NCI-H524 treated with DMSO at 0.1 percent for 48 hours (cell line): ENCODE results near the gene RAD54L2.
"Not testable (repeated sequence)": the region's sequence is repeated elsewhere in the genome, so short reads cannot be mapped to it uniquely, and the experiment has no call there.

Experiments used
- DNase-seq: peaks from one replicate; lab custom pipeline; 2025; lab: John Stamatoyannopoulos, UW

RAD54L2 gene

GRCh38 chr3:51538459-51539290 is at the start of gene RAD54L2:
TSS of gene RAD54L2 (plus strand) at chr3:51538719. CDS start at chr3:51590421, 51,702 bp downstream.
- peak; percentile 27 for DNase-seq

DNA sequence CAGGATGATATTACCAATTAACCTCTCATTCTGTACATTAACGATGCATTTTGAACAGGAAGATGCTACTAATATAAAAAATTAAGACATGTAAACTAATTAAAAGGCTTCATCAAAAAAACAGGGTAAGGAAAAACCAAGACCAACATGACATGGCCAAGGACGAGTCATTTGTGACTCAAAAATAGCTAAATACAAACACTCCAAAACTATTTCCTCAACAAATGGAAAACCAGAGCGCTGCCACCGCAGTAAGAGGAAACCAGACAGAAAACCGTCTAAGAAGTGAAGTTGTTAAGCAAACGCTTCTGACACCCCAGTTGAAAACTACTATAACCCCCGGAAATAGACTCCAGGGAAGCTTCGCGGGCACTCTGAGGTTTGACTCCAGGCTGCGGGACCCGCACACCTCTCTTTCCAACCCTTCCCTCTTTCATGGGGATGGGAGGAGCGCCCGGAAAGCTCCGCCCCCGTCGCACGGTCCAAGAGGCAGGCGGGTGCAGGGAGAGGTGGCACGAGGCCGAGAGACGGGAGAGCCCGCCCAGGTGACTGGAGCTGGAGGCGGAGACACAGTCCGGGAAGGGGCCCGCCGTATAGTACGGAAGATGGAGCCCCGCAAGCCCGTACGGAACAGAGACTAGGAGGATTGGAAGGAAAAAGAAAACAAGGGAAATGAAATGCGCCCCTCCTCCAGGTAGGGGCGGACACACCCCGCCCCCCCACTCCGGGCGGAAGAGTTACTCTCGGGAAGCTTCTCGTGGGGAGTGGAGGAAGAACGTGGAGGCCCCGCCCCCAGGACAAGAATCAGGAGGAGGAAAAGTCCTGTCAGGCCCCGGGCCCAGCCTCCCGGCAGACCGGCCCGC is 39.4 kb upstream of the RAD54L2 start:
- DNase-seq, result peak; percentile 42

- DNase-seq, result no peak
These were observed 37.8 kb upstream of the RAD54L2 start for GRCh38 chr3:51500632-51501131.

DNA sequence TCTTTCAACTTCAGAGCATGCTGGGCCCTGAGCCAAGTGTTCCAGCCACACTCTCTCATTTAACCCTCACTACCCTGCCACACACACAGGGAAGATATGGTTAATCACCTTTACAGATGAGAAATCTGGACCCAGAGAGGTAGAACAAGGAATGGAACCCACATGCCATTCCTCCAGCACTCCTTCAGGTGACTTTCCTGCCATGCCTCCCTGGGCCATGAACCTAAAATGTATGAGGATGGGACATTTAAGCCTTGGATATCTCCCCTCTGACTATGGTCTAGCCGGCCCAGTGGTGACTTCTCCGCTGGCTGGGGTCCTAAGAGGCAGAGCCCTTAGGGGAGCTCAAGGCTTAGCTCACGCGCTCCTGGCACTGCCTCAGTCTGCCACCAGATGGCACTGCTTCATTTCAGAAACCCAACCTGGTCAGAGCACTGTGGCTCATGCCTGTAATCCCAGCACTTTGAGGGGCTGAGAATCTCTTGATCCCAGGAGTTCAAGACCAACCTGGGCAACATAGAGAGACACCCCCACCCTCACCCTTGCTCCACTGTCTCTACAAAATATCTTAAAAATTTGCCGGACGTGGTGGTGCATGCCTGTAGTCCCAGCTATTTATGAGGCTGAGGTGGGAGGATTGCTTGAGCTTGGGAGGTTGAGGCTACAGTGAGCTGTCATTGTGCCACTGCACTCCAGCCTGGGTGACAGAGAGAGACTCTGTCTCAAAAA is 36.5 kb upstream of the RAD54L2 start:
- DNase-seq, result no peak

- DNase-seq, result no peak
These were observed 36.0 kb upstream of the RAD54L2 start for GRCh38 chr3:51502562-51502910.

GRCh38 chr3:51503007-51503406 is 35.5 kb upstream of the RAD54L2 start:
- DNase-seq, result no peak

DNA sequence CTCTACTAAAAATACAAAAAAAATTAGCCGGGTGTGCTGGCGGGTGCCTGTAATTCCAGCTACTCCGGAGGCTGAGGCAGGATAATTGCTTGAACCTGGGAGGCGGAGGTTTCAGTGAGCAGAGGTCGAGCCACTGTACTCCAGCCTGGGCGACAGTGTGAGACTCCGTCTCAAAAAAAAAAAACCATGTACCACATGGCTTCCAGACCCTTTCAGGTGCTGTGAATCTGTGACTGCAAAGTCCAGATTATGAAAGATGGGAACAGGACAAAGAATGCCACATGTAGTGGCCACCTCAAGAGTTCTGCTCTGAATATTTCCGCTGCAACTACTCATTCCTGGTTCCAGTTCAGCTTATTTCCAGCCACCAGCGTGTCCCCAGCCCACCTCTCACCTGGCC is 30.3 kb upstream of the RAD54L2 start:
- no peak for DNase-seq

- DNase-seq, result no peak
These were observed 27.5 kb upstream of the RAD54L2 start for GRCh38 chr3:51510996-51511395.

GRCh38 chr3:51514210-51514609 is 24.3 kb upstream of the RAD54L2 start:
- no peak for DNase-seq

GRCh38 chr3:51519848-51520247 is 18.7 kb upstream of the RAD54L2 start:
- no peak for DNase-seq

DNA sequence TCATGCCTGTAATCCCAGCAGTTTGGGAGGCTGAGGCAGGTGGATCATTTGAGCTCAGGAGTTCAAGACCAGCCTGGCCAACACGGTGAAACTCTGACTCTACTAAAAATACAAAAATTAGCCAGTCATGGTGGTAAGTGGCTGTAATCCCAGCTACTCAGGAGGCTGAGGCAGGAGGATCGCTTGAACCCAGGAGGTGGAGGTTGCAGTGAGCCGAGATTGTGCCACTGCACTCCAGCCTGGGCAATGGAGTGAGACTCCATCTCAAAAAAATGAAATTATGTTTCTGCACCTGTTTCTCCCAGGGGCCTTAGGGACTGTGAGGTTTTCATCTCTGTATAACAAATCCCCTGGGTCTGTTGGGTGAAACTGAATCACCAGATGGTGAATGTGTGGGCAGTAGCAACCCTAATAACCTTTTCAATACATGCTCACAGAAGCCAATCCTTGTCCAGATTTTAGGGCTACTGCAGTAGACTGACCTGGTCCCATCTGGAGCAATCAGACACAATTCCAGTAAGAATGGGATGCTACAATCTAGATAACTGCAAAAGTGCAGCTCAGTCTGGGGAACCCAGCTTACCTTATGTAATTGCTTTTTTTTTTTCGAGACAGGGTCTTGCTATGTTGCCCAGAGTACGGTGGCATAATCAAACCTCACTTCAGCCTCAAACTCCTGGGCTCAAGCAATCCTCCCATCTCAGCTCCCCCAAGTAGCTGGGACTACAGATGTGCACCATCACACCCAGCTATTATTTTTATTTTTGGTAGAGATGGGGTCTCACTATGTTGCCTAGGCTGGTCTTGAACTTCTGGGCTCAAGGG is 17.4 kb upstream of the RAD54L2 start:
- DNase-seq, result not testable (repeated sequence)

DNA sequence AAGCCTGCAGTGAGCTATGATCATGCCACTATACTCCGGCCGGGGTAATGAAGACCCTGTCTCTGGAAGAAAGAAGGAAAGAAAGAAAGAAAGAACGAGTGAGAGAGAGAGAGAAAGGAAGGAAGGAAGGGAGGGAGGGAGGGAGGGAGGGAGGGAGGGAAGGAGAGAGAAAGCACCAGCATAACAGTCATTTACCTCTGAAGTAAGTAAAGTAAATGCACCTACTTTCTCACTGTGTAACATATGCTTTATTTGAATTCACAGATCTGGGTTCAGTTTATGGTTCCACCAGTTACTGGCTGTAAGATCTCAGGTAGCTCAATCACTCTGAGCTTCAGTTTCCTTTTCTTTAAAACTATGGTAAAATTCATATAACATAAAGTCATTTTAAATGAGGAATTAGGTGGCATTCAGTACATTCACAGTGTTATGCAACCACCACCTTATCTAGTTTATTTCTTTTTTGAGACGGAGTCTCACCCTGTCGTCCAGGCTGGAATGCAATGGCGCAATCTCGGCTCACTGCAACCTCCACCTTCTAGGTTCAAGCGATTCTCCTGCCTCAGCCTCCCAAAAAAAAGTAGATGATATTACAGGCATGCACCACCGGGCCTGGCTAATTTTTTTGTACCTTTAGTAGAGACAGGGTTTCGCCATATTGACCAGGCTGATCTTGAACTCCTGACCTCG is 16.1 kb upstream of the RAD54L2 start:
- no peak for DNase-seq

DNA sequence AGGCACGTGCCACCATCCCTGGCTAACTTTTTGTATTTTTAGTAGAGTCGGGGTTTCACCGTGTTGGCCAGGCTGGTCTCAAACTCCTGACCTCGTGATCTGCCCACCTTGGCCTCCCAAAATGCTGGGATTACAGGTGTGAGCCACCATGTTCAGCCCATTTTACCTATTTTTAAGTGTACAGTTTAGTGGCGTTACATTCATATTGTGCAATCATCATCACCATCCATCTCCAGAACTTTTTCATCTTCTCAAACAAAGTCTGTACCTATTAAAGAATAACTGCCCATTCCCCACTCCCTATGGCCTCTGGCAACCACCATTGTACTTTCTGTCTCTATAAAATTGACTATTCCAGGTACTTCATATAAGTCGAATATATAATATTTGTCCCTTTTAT is 13.6 kb upstream of the RAD54L2 start:
- not testable (repeated sequence) for DNase-seq

GRCh38 chr3:51530485-51530884 is 8.0 kb upstream of the RAD54L2 start:
- DNase-seq, result no peak

GRCh38 chr3:51535146-51536019 is 3.1 kb upstream of the RAD54L2 start:
- no peak for DNase-seq

DNA sequence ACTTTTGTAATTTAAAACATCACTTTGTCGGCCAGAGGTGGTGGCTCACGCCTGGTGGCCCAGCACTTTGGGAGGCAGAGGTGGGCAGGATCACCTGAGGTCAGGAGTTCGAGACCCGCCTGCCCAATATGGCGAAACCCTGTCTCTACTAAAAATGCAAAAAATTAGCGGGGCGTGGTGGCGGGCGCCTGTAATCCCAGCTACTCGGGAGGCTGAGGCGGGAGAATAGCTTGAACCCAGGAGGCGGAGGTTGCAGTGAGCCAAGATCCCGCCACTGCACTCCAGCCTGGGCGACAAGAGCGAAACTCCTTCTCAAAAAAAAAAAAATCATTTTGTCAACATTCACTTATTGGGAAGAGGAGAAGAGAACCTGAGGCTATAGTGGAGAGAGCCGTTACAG is 888 bp upstream of the RAD54L2 start:
- DNase-seq, result not testable (repeated sequence)

DNA sequence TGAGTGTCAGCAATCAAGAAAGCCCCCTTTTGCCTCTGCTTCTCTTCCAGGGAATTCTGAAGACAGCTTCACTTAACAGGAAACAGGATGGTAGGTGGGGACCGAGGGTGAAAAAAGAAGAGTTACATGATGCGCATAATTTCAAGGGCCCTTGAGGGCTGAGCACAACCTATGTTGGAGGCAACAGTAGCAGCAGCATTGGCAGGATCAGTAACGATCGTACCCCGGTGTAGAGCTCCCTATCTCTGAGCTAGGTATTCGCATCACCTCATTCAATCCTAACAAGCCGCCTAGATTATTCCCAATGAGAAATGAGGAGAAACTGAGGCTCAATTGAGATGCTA is 432 bp upstream of the RAD54L2 start:
- no peak for DNase-seq

DNA sequence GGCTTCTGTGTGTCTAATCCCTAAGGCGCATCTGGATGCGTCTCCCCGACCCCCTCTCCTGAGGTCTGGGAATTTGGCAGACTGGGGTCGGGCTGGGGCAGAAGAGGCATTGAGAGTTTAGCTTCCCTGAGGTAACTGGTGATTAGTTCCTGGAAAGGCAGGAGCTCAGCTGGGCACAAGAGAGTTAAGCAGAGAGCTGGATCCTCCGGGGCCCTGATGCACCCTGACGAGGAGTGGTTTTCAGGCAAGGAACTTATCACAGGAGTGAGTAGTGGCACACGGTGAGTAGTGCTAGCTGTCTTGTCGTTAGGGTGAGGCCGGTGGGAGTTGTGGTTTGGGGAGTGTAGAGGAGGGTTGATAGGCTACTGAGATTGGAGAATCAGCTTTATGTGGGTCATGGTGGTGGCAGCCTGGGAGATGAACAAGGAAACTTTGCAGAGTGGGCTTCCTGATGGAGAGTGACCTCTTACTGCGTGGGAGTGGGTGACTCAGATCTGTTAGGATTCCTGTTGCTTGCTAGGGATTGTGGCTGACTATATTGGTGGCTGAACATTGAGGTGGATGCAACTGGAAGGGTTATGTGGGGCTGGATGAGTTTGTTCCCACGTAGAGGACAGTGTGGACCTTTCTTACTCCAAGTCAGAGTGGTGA is 897 bp downstream of the RAD54L2 start:
- DNase-seq, result no peak

- DNase-seq, result not testable (repeated sequence)
These were observed 4.1 kb downstream of the RAD54L2 start for GRCh38 chr3:51542596-51542995.
